ENCODE results near the gene TLR6.
"Not testable (repeated sequence)": the region's sequence is repeated elsewhere in the genome, so short reads cannot be mapped to it uniquely, and the experiment has no call there.

The TLR6 gene

GRCh38 chr4:38788317-38788716 is 68.3 kb downstream of the TLR6 start:
- no peak for DNase-seq (ENCODE audit: low read depth in 2 of 3, low spot score in 2 of 3)

GRCh38 chr4:38787693-38788092 is 68.9 kb downstream of the TLR6 start:
- DNase-seq (ENCODE audit: low read depth in 2 of 3, low spot score in 2 of 3), result no peak

GRCh38 chr4:38785901-38786402 is 70.7 kb downstream of the TLR6 start:
- DNase-seq (ENCODE audit: low read depth in 2 of 3, low spot score in 2 of 3), result no peak

GRCh38 chr4:38785041-38785790 is 71.4 kb downstream of the TLR6 start:
- no peak for DNase-seq (ENCODE audit: low read depth in 2 of 3, low spot score in 2 of 3)

- no peak for DNase-seq (ENCODE audit: low read depth in 2 of 3, low spot score in 2 of 3)
Observed at GRCh38 chr4:38784141-38784540, 72.5 kb downstream of the TLR6 start.

- no peak for DNase-seq (ENCODE audit: low read depth in 2 of 3, low spot score in 2 of 3)
Observed at GRCh38 chr4:38783109-38783460, 73.5 kb downstream of the TLR6 start.

GRCh38 chr4:38782452-38783108 is 74.0 kb downstream of the TLR6 start, which contains the start of gene TLR10:
Gene TLR10, minus strand, starts transcription at chr4:38782990. Its CDS starts 7,400 bp downstream, at chr4:38775590.
- no peak for DNase-seq (ENCODE audit: low read depth in 2 of 3, low spot score in 2 of 3)

- no peak for DNase-seq (ENCODE audit: low read depth in 2 of 3, low spot score in 2 of 3)
Observed at GRCh38 chr4:38781854-38782261, 74.8 kb downstream of the TLR6 start.

GRCh38 chr4:38780833-38781484 is 75.7 kb downstream of the TLR6 start:
- no peak for DNase-seq (ENCODE audit: low read depth in 2 of 3, low spot score in 2 of 3)

- no peak for DNase-seq (ENCODE audit: low read depth in 2 of 3, low spot score in 2 of 3)
Observed at GRCh38 chr4:38779790-38780189, 76.8 kb downstream of the TLR6 start.

- not testable (repeated sequence) for DNase-seq (ENCODE audit: low read depth in 2 of 3, low spot score in 2 of 3)
Observed at GRCh38 chr4:38777925-38778324, 78.7 kb downstream of the TLR6 start.

GRCh38 chr4:38775326-38775725 is 81.3 kb downstream of the TLR6 start:
- DNase-seq (ENCODE audit: low read depth in 2 of 3, low spot score in 2 of 3), result no peak

GRCh38 chr4:38774181-38774955 is 82.2 kb downstream of the TLR6 start:
- DNase-seq (ENCODE audit: low read depth in 2 of 3, low spot score in 2 of 3), result no peak

Measured in activated CD8-positive, alpha-beta memory T cell treated with anti-CD3 and anti-CD28 coated beads for 48 hours (primary cell).